ENCODE measurements around the gene OTX2. TPM values are rescaled to one million over a fixed set of nuclear protein-coding genes. Genes with fewer than 3 reads are reported as not detected.

The OTX2 gene
- total RNA-seq, 2 donors from 2014 or later, result not detected

GRCh38 chr14:56794557-56795283 is 15.6 kb downstream of the OTX2 start:
- H3K27me3 ChIP-seq, result peaks cover 10 to 40% of the 10 kb centered on the region in 2 donors
- no peak for ATAC-seq

DNA sequence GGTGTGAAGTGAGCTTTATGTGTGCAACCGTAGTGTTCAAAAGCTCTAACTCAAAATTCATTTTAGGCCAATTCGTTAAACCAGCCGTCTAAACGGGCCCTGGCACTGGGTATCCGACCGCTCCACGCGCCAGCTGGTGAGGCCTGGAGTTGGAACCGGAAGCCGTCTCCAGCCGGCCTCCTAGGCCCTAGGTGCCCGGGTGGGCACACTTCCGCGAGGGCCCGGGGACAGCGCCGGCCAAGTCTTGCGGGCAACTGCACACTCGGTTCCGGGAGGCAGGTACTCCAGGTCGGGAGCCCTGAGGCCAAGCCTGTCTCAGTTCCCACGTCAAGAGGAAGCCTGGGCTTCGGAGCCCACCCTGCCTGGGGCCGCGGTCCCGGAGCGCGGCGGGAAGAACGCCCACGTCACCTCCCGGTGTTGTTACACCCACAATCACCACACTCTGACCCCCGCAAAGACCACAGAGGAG is 16.2 kb downstream of the OTX2 start:
- Histone ChIP-seq H3K36me3 (replicated peaks in 1 of 2; ENCODE audit: insufficient read depth in 1 of 2, low read depth in 2 of 2) (no peaks in the 10 kb centered on the region), H3K4me1 (peaks cover 32% of the 10 kb centered on the region), H3K27ac (no peak overlapping the region), H3K4me3 (no peak overlapping the region), H3K9me3 (no peaks in the 10 kb centered on the region), H3K27me3 (peaks cover 10 to 40% of the 10 kb centered on the region in 2 donors)
- no peak for ATAC-seq
- no peak for TF ChIP-seq POLR2A (IDR thresholded peaks at IDR 0.05)
- TF ChIP-seq, protein P1, sequence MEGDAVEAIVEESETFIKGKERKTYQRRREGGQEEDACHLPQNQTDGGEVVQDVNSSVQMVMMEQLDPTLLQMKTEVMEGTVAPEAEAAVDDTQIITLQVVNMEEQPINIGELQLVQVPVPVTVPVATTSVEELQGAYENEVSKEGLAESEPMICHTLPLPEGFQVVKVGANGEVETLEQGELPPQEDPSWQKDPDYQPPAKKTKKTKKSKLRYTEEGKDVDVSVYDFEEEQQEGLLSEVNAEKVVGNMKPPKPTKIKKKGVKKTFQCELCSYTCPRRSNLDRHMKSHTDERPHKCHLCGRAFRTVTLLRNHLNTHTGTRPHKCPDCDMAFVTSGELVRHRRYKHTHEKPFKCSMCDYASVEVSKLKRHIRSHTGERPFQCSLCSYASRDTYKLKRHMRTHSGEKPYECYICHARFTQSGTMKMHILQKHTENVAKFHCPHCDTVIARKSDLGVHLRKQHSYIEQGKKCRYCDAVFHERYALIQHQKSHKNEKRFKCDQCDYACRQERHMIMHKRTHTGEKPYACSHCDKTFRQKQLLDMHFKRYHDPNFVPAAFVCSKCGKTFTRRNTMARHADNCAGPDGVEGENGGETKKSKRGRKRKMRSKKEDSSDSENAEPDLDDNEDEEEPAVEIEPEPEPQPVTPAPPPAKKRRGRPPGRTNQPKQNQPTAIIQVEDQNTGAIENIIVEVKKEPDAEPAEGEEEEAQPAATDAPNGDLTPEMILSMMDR (IDR thresholded peaks at IDR 0.05), result no peak
- intact Hi-C loops (cut with DNase I), result no loop called here
- WGBS, 2 donors, result 15 to 37% methylated on average over 11 to 33 of the region's 33 CpGs
- no peak for DNase-seq

More at GRCh38 chr14:56794557-56795283, 15.6 kb downstream of the OTX2 start:
- Histone ChIP-seq H3K9me3 (no peaks in the 10 kb centered on the region), H3K36me3 (replicated peaks in 1 of 2; ENCODE audit: insufficient read depth in 1 of 2, low read depth in 2 of 2) (no peaks in the 10 kb centered on the region), H3K4me1 (peaks cover 32% of the 10 kb centered on the region), H3K4me3 (no peak overlapping the region), H3K27ac (no peak overlapping the region)
- no peak for DNase-seq
- intact Hi-C loops (cut with DNase I), result no loop called here
- TF ChIP-seq POLR2A (IDR thresholded peaks at IDR 0.05), result no peak
- TF ChIP-seq, protein P1 (IDR thresholded peaks at IDR 0.05), result no peak
- 4 to 6% methylated on average over 23 to 56 of the region's 56 CpGs for WGBS, 2 donors

GRCh38 chr14:56789955-56790354 is 20.3 kb downstream of the OTX2 start:
- intact Hi-C loops (cut with DNase I), result no loop called here
- no peaks in the 10 kb centered on the region for H3K36me3 ChIP-seq (replicated peaks in 1 of 2; ENCODE audit: insufficient read depth in 1 of 2, low read depth in 2 of 2)
- TF ChIP-seq POLR2A (IDR thresholded peaks at IDR 0.05), result no peak
- TF ChIP-seq, protein P1 (IDR thresholded peaks at IDR 0.05), result no peak
- no peaks in the 10 kb centered on the region for H3K9me3 ChIP-seq
- ATAC-seq (no peak), DNase-seq (no peak)
- H3K27ac ChIP-seq, result no peak overlapping the region
- H3K4me3 ChIP-seq, result no peak overlapping the region
- H3K4me1 ChIP-seq, result peaks cover 10% of the 10 kb centered on the region
- WGBS, 2 donors, result 79 to 84% methylated on average over 1 of the region's 1 CpG
- H3K27me3 ChIP-seq, result peaks cover 0 to 11% of the 10 kb centered on the region in 2 donors

DNA sequence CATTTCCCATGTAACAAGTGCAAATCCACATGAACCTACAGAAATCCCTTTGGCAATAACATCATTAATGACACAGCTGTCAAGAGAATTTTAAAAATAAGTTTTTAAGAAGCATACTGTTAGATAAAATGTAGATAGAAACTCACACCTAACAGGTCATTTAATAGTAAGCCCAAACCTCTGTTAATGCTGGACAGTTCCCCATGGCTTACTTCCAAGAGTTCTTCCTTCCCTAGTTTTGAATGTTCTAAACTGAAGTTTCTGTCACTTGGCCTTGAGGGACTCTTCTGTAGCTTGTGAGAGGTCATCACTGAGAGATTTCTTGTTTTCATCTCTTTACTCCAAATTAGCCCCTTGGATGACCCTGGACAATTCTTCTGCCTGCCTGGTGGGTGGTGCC is 22.7 kb downstream of the OTX2 start:
- Histone ChIP-seq H3K4me3 (no peak overlapping the region), H3K4me1 (no peaks in the 10 kb centered on the region), H3K9me3 (no peaks in the 10 kb centered on the region), H3K27ac (no peak overlapping the region), H3K36me3 (replicated peaks in 1 of 2; ENCODE audit: insufficient read depth in 1 of 2, low read depth in 2 of 2) (no peaks in the 10 kb centered on the region), H3K27me3 (peaks cover 0 to 3% of the 10 kb centered on the region in 2 donors)
- intact Hi-C loops (cut with DNase I), result no loop called here
- TF ChIP-seq, protein P1 (IDR thresholded peaks at IDR 0.05), result no peak
- no peak for TF ChIP-seq POLR2A (IDR thresholded peaks at IDR 0.05)
- DNase-seq, result no peak
- ATAC-seq, result no peak

- H3K27me3 ChIP-seq, result no peaks in the 10 kb centered on the region
- no peak for ATAC-seq
- H3K9me3 ChIP-seq, result no peaks in the 10 kb centered on the region
- intact Hi-C loops (cut with DNase I), result no loop called here
- H3K36me3 ChIP-seq (replicated peaks in 1 of 2; ENCODE audit: insufficient read depth in 1 of 2, low read depth in 2 of 2), result no peaks in the 10 kb centered on the region
- WGBS, 2 donors, result 64 to 74% methylated on average over 1 of the region's 1 CpG
- no peak overlapping the region for H3K4me3 ChIP-seq
- H3K27ac ChIP-seq, result no peak overlapping the region
- DNase-seq, result no peak
- no peaks in the 10 kb centered on the region for H3K4me1 ChIP-seq
- TF ChIP-seq POLR2A (IDR thresholded peaks at IDR 0.05), result no peak
- TF ChIP-seq, protein P1 (IDR thresholded peaks at IDR 0.05), result no peak
Observed at GRCh38 chr14:56782711-56783110, 27.6 kb downstream of the OTX2 start.

All from body of pancreas (tissue), 4 donors.